NCI-H2227 (cell line): ENCODE data around the gene ZFYVE27.

Source experiments
- DNase-seq: peaks from one replicate; lab custom pipeline; 2025; ENCODE audit not compliant: unreplicated experiment; lab: John Stamatoyannopoulos, UW

The ZFYVE27 gene

GRCh38 chr10:97714401-97715258 lies 22.3 kb upstream of the ZFYVE27 start:
- DNase-seq, result peak; percentile 58

- DNase-seq, result no peak
Observed at GRCh38 chr10:97715259-97715874, 21.6 kb upstream of the ZFYVE27 start.

GRCh38 chr10:97717627-97718026 lies 19.3 kb upstream of the ZFYVE27 start:
- no peak for DNase-seq

- DNase-seq, result no peak
Observed at GRCh38 chr10:97718178-97718577, 18.8 kb upstream of the ZFYVE27 start.

GRCh38 chr10:97718659-97719142 lies 18.2 kb upstream of the ZFYVE27 start:
- no peak for DNase-seq

GRCh38 chr10:97719602-97720001 lies 17.3 kb upstream of the ZFYVE27 start:
- no peak for DNase-seq

- no peak for DNase-seq
Observed at GRCh38 chr10:97721871-97722780, 14.8 kb upstream of the ZFYVE27 start.

- no peak for DNase-seq
Observed at GRCh38 chr10:97723001-97723400, 13.9 kb upstream of the ZFYVE27 start.

- no peak for DNase-seq
Observed at GRCh38 chr10:97724341-97724941, 12.5 kb upstream of the ZFYVE27 start.

- no peak for DNase-seq
Observed at GRCh38 chr10:97726636-97727178, 10.2 kb upstream of the ZFYVE27 start.

- no peak for DNase-seq
Observed at GRCh38 chr10:97729014-97729413, 7.9 kb upstream of the ZFYVE27 start.

- DNase-seq, result peak; percentile 68
Observed at GRCh38 chr10:97731346-97732051, 5.4 kb upstream of the ZFYVE27 start.

GRCh38 chr10:97732052-97732359 lies 4.9 kb upstream of the ZFYVE27 start:
- DNase-seq, result no peak

- no peak for DNase-seq
Observed at GRCh38 chr10:97733256-97733655, 3.7 kb upstream of the ZFYVE27 start.

GRCh38 chr10:97734021-97734420 lies 2.9 kb upstream of the ZFYVE27 start:
- no peak for DNase-seq

- DNase-seq, result no peak
Observed at GRCh38 chr10:97736403-97736901, 476 bp upstream of the ZFYVE27 start.

- DNase-seq, result no peak
Observed at GRCh38 chr10:97737770-97738265, 890 bp downstream of the ZFYVE27 start.

GRCh38 chr10:97738616-97739015 lies 1.7 kb downstream of the ZFYVE27 start:
- DNase-seq, result no peak

GRCh38 chr10:97740613-97741012 lies 3.7 kb downstream of the ZFYVE27 start:
- no peak for DNase-seq
